AG09309 (cell line): ENCODE measurements around the gene LECT2.

Source experiments
- DNase-seq: peaks from one replicate; pipeline ENCODE4 v3.0.0-alpha.2; 2010; ENCODE audit warnings: low read depth
- H3K4me3 ChIP-seq: 2 replicates; pipeline ENCODE4 v1.5.1; 2011; ENCODE audit warnings: mild to moderate bottlenecking, low read depth, low read length, moderate library complexity; ENCODE audit not compliant: control insufficient read depth
- TF ChIP-seq, protein P1 (sequence below): IDR thresholded peaks from 2 replicates; pipeline ENCODE4 v1.5.1; 2011; ENCODE audit warnings: mild to moderate bottlenecking, low read depth, low read length, inconsistent platforms; ENCODE audit not compliant: insufficient read depth, control insufficient read depth; ENCODE audit errors: missing control alignments

Gene LECT2

DNA sequence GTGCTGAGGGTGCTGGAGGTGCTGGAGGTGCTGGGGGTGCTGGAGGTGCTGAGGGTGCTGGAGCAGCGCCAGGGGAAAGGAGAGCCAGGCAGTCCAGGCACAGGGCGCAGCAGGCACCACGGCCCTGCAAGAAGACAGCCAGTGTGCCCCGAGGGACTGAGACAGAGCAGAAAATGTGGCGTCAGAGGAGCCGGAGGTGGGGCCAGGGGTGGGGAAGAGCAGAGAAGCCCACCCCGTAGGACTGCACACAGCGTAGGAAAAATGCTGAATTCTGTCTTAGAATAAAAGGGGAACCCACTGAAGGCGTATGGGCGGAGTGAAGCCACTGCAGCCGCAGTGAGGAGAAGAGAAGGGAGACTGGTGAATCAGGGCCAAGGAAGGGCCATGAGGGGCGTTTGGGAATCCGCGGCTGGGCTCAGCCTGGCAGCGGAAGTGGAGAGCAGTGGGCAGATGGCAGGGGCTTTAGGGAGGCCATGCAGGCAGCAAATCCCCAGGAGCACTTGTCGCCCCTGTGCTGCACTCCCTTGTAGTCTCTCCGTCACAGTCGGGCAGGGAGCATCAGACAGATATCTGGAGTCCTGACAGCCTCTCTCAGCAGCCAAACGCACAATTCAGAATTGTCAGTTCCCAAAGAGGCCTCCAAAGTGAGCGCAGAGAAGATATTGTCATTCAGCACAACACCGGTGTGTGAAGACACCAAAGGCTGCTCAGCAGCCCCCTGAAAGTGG, 35.9 kb upstream of the LECT2 start:
- no peak overlapping the region for H3K4me3 ChIP-seq
- DNase-seq, result no peak
- TF ChIP-seq, protein P1, sequence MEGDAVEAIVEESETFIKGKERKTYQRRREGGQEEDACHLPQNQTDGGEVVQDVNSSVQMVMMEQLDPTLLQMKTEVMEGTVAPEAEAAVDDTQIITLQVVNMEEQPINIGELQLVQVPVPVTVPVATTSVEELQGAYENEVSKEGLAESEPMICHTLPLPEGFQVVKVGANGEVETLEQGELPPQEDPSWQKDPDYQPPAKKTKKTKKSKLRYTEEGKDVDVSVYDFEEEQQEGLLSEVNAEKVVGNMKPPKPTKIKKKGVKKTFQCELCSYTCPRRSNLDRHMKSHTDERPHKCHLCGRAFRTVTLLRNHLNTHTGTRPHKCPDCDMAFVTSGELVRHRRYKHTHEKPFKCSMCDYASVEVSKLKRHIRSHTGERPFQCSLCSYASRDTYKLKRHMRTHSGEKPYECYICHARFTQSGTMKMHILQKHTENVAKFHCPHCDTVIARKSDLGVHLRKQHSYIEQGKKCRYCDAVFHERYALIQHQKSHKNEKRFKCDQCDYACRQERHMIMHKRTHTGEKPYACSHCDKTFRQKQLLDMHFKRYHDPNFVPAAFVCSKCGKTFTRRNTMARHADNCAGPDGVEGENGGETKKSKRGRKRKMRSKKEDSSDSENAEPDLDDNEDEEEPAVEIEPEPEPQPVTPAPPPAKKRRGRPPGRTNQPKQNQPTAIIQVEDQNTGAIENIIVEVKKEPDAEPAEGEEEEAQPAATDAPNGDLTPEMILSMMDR, result no peak

DNA sequence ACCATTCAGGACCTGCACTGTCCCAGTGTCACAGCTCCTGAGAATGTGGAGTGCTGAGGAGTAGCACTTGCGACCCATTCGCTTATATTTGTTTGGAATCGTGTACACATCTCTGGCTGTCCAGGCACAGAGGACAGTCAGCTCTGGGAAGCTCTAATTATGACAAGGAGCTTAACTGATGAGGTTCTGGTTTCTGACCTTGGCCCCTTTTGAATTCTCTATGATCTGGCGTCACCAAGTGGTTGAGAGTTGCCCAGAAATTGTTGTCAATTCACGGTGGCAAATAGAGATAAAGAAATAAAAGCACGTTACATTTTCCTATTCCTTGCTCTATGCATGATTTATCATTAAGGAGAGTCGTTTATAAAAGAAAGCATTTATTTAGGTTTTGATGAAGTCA, 34.9 kb upstream of the LECT2 start:
- TF ChIP-seq, protein P1, result no peak
- no peak for DNase-seq
- H3K4me3 ChIP-seq, result no peak overlapping the region

GRCh38 chr5:135988546-135988945, 33.8 kb upstream of the LECT2 start:
- H3K4me3 ChIP-seq, result no peak overlapping the region
- DNase-seq, result no peak
- TF ChIP-seq, protein P1, result no peak

DNA sequence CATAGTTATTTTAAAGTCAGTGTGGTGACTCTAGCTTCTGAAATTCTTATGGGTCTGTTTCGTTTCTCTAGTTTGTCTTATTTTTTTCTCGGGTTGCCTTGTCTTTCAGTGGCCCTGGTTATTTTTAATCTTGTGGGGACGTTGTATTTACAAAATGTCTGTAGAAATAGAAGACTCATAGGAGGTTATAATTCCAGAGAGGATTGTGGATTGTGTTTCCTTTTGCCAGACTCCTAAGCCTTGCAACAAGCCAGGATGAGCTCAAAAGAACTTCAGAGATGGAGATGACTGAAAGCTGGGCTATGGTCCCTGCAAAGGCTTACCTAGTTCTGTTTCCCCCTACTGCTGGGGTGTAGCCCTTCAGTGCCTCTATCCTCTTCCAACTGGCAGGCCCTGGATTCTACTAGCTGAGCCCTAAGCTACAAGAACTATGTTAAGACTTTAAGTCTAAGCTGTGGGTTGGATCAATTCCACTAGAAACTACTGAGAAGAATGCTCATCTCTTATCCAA, 32.2 kb upstream of the LECT2 start:
- DNase-seq, result no peak

GRCh38 chr5:135986401-135986800, 31.6 kb upstream of the LECT2 start:
- TF ChIP-seq, protein P1, result no peak
- no peak overlapping the region for H3K4me3 ChIP-seq
- DNase-seq, result no peak

More for the DNA sequence above, 32.2 kb upstream of the LECT2 start:
- no peak overlapping the region for H3K4me3 ChIP-seq
- TF ChIP-seq, protein P1, result no peak

GRCh38 chr5:135985951-135986350, 31.2 kb upstream of the LECT2 start:
- H3K4me3 ChIP-seq, result no peak overlapping the region
- no peak for DNase-seq
- TF ChIP-seq, protein P1, result no peak
